Hepatocyte (in vitro differentiated cells): ENCODE results near the gene NLRP5. TPM values are rescaled to one million over a fixed set of nuclear protein-coding genes. Genes with fewer than 3 reads are reported as not detected.

ENCODE experiments used
- DNase-seq: peaks from one replicate; pipeline ENCODE4 v3.0.0-alpha.2; 2016; ENCODE audit warnings: low spot score
- H2AFZ ChIP-seq: fragments of 200-600 bp; sonication (generic); 2 replicates; pipeline ENCODE4 v1.6.0; 2016; ENCODE audit warnings: antibody characterized with exemption, mild to moderate bottlenecking
- H3K27ac ChIP-seq: fragments of 200-600 bp; sonication (generic); 2 replicates; pipeline ENCODE4 v1.5.1; 2016; ENCODE audit warnings: mild to moderate bottlenecking
- H3K27me3 ChIP-seq: fragments of 200-600 bp; sonication (generic); 2 replicates; pipeline ENCODE4 v1.6.1; 2016
- H3K36me3 ChIP-seq: fragments of 200-600 bp; sonication (generic); replicated peaks from 2 replicates; pipeline ENCODE4 v1.5.1; 2016; ENCODE audit warnings: low read depth; ENCODE audit not compliant: insufficient read depth
- H3K4me1 ChIP-seq: fragments of 200-600 bp; sonication (generic); 2 replicates; pipeline ENCODE4 v1.5.1; 2016; ENCODE audit warnings: mild to moderate bottlenecking, moderate library complexity; ENCODE audit not compliant: insufficient read depth
- H3K4me2 ChIP-seq: fragments of 200-600 bp; sonication (generic); 2 replicates; pipeline ENCODE4 v1.6.0; 2016
- H3K4me3 ChIP-seq: fragments of 200-600 bp; sonication (generic); 2 replicates; pipeline ENCODE4 v1.5.1; 2016; ENCODE audit warnings: mild to moderate bottlenecking
- H3K79me2 ChIP-seq: fragments of 200-600 bp; sonication (generic); 2 replicates; pipeline ENCODE4 v1.6.0; 2017; ENCODE audit warnings: mild to moderate bottlenecking
- H3K9me2 ChIP-seq: fragments of 200-600 bp; sonication (generic); replicated peaks from 2 replicates; pipeline ENCODE4 v1.6.0; 2017; ENCODE audit warnings: mild to moderate bottlenecking; ENCODE audit not compliant: insufficient read depth
- H3K9me3 ChIP-seq: fragments of 200-600 bp; sonication (generic); 2 replicates; pipeline ENCODE4 v1.5.1; 2016; ENCODE audit warnings: low read depth, mild to moderate bottlenecking
- H4K20me1 ChIP-seq: fragments of 200-600 bp; sonication (generic); 2 replicates; pipeline ENCODE4 v1.6.0; 2016; ENCODE audit warnings: mild to moderate bottlenecking; ENCODE audit not compliant: insufficient read depth, poor library complexity, severe bottlenecking
- EZH2 ChIP-seq: fragments of 200-600 bp; sonication (generic); IDR thresholded peaks from 2 replicates; pipeline ENCODE4 v1.6.1; 2016; ENCODE audit warnings: antibody characterized with exemption, mild to moderate bottlenecking, borderline replicate concordance
- EZH2phosphoT487 ChIP-seq: fragments of 200-600 bp; sonication (generic); IDR thresholded peaks from one replicate; pipeline ENCODE4 v1.6.1; 2018; ENCODE audit warnings: antibody characterized with exemption, mild to moderate bottlenecking, low read depth, moderate library complexity; ENCODE audit not compliant: unreplicated experiment, severe bottlenecking
- WGBS: methylation state at CpG from one replicate; pipeline ENCODE4 v1.1.6; 2016; ENCODE audit warnings: low lambda C conversion rate; ENCODE audit errors: missing lambda C conversion rate; 5-methylcytosine and 5-hydroxymethylcytosine counted together
- polyA plus RNA-seq: library from polyadenylated mRNA; unstranded; fragments of >200 nt; fragmentation: Nextera tagmentation; extraction: Ambion mirVana; gene quantifications from 2 replicates; pipeline ENCODE4 v1.2.1, GENCODE V29; 2016
- small RNA-seq: library from RNA; depleted of rRNA; stranded (forward); fragments of <200 nt; gene quantifications from one replicate; pipeline ENCODE3, GENCODE V24; 2014
- total RNA-seq: library from RNA; depleted of rRNA; stranded (reverse); fragments of >200 nt; gene quantifications from 2 replicates; pipeline ENCODE4 v1.2.3, GENCODE V29; 2014
- TF ChIP-seq, protein P1 (sequence below): fragments of 200-600 bp; sonication (generic); IDR thresholded peaks from 2 replicates; pipeline ENCODE4 v1.5.1; 2016; ENCODE audit warnings: antibody characterized with exemption, mild to moderate bottlenecking; ENCODE audit not compliant: poor library complexity

Gene NLRP5
- total and polyA plus RNA-seq, 2 experiments from 2014 or later = not detected

DNA sequence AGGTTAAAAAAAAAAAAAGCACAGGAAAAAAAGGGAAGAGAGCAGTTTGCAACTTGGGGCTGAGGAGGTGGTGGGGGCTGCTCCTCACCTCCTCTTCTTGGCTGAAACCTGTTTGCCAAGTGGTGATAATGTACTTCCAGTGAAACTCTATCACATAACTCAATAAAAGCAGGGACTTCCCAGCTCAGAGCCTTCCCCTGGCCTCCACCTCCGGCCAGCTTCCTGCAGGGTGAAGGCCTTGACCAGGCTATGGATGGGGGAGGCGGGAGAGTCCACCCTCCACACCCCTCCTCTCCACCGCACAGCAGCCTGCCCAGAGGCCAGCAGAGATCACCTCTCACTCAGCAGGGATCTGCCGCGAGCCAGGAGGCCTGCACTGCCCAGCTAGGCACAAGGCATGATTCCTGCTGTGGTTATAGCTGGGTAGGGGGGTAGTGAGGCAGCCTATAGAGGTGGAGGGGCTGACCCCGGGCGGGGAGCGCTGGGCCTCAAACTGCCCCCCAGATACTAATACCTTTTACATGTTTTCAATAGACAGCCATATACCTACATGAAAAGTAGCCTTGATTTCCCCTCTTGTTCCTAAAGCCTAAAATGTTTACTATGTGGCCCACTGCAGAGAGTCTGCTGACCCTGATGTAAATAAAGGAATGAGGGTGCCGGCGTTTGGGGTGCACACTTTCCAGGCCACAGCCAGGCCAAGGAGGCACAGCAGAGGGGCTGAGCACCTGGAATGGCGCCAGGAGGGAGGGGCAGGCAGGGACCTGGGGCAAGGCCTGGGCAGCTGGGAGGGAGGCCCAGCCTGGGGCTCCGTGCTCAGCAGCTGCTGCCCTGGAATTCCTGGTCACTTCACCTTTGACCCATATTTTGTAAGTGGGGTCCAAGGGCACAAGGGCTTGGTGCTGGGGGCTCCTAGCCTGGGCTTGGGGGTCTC is 124.2 kb downstream of the NLRP5 start:
- H3K4me1 ChIP-seq = peaks cover 53% of the 10 kb centered on the region
- no peaks in the 10 kb centered on the region for H3K36me3 ChIP-seq
- peaks cover 97% of the 10 kb centered on the region for H3K79me2 ChIP-seq
- peak overlapping the region; percentile 89 for H3K27ac ChIP-seq
- peak overlapping the region; percentile 72 for H3K4me2 ChIP-seq
- H4K20me1 ChIP-seq = peaks cover 93% of the 10 kb centered on the region
- 36% methylated on average over 12 of the region's 12 CpGs for WGBS
- no peaks in the 10 kb centered on the region for H3K9me2 ChIP-seq
- H3K27me3 ChIP-seq = no peaks in the 10 kb centered on the region
- DNase-seq = peak; percentile 75
- H3K4me3 ChIP-seq = no peak overlapping the region
- no peak overlapping the region for H2AFZ ChIP-seq
- no peak for TF ChIP-seq EZH2
- TF ChIP-seq, protein P1, sequence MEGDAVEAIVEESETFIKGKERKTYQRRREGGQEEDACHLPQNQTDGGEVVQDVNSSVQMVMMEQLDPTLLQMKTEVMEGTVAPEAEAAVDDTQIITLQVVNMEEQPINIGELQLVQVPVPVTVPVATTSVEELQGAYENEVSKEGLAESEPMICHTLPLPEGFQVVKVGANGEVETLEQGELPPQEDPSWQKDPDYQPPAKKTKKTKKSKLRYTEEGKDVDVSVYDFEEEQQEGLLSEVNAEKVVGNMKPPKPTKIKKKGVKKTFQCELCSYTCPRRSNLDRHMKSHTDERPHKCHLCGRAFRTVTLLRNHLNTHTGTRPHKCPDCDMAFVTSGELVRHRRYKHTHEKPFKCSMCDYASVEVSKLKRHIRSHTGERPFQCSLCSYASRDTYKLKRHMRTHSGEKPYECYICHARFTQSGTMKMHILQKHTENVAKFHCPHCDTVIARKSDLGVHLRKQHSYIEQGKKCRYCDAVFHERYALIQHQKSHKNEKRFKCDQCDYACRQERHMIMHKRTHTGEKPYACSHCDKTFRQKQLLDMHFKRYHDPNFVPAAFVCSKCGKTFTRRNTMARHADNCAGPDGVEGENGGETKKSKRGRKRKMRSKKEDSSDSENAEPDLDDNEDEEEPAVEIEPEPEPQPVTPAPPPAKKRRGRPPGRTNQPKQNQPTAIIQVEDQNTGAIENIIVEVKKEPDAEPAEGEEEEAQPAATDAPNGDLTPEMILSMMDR = no peak
- no peak for TF ChIP-seq EZH2phosphoT487
- H3K9me3 ChIP-seq = no peaks in the 10 kb centered on the region

Small RNAs within 50 kb of the gene (small RNA-seq; reads per million reads assigned to genes)
- not detected for gene RF00019

Other genes with a start within 250 kb of the NLRP5 start
- gene NLRP9, start 248.4 kb upstream of the NLRP5 start, total RNA-seq = not detected in 2 replicates
- not detected in 2 replicates for gene NLRP9, start 248.4 kb upstream of the NLRP5 start, polyA plus RNA-seq
- not detected in 2 replicates for gene RFPL4A, start 227.7 kb upstream of the NLRP5 start, total RNA-seq
- gene RFPL4A, start 227.7 kb upstream of the NLRP5 start, polyA plus RNA-seq = not detected in 2 replicates
- not detected in 2 replicates for gene RFPL4AL1, start 217.7 kb upstream of the NLRP5 start, total RNA-seq
- gene RFPL4AL1, start 217.7 kb upstream of the NLRP5 start, polyA plus RNA-seq = not detected in 2 replicates
- gene NLRP11, start 154.8 kb upstream of the NLRP5 start, total RNA-seq = not detected in 2 replicates
- gene NLRP11, start 154.8 kb upstream of the NLRP5 start, polyA plus RNA-seq = not detected in 2 replicates
- not detected in 2 replicates for gene NLRP4, start 150.2 kb upstream of the NLRP5 start, total RNA-seq
- not detected in 2 replicates for gene NLRP4, start 150.2 kb upstream of the NLRP5 start, polyA plus RNA-seq
- not detected in 2 replicates for gene NLRP13, start 54.4 kb upstream of the NLRP5 start, total RNA-seq
- not detected in 2 replicates for gene NLRP13, start 54.4 kb upstream of the NLRP5 start, polyA plus RNA-seq
- not detected in 2 replicates for gene NLRP8, start 38.9 kb upstream of the NLRP5 start, total RNA-seq
- not detected in 2 replicates for gene NLRP8, start 38.9 kb upstream of the NLRP5 start, polyA plus RNA-seq
- gene ZNF787, start 134.5 kb downstream of the NLRP5 start, total RNA-seq = 14.5 and 23.5 TPM in 2 replicates
- gene ZNF787, start 134.5 kb downstream of the NLRP5 start, polyA plus RNA-seq = 24.9 and 27.2 TPM in 2 replicates
- gene ZNF444, start 154.5 kb downstream of the NLRP5 start, total RNA-seq = 38.3 and 46.6 TPM in 2 replicates
- 60.2 and 74.3 TPM in 2 replicates for gene ZNF444, start 154.5 kb downstream of the NLRP5 start, polyA plus RNA-seq
- gene GALP, start 189.2 kb downstream of the NLRP5 start, total RNA-seq = not detected in 2 replicates
- not detected in 2 replicates for gene GALP, start 189.2 kb downstream of the NLRP5 start, polyA plus RNA-seq
- not detected in 2 replicates for gene ZSCAN5B, start 211.0 kb downstream of the NLRP5 start, total RNA-seq
- gene ZSCAN5B, start 211.0 kb downstream of the NLRP5 start, polyA plus RNA-seq = not detected in 2 replicates
- not detected in 2 replicates for gene ZSCAN5C, start 215.5 kb downstream of the NLRP5 start, total RNA-seq
- gene ZSCAN5C, start 215.5 kb downstream of the NLRP5 start, polyA plus RNA-seq = not detected in 2 replicates